BJ (cell line): Measurements from ENCODE around the gene DNAH14. TPM values are rescaled to one million over a fixed set of nuclear protein-coding genes. Genes with fewer than 3 reads are reported as not detected.
A peak's percentile ranks its signal among the peaks of the same experiment; 100 is the strongest.
"Not testable (repeated sequence)": the region's sequence is repeated elsewhere in the genome, so short reads cannot be mapped to it uniquely, and the experiment has no call there.

Experiments used
- CTCF ChIA-PET: fragments of 350-600 bp; formaldehyde crosslinking; extraction: SDS; loops from one replicate; lab custom pipeline; 2021; ENCODE audit warnings: antibody characterized with exemption, inconsistent platforms; lab: Yijun Ruan, JAX
- POLR2A ChIA-PET: fragments of 300-600 bp; sonication (Branson Sonifier 250); formaldehyde crosslinking; extraction: SDS; loops from one replicate; lab custom pipeline; 2021; ENCODE audit warnings: antibody characterized with exemption; lab: Charles Lee
- DNase-seq: peaks from one replicate; pipeline ENCODE4 v3.0.0-alpha.2; 2011; ENCODE audit warnings: low read depth
- H3K27me3 ChIP-seq: 2 replicates; pipeline ENCODE4 v1.6.0; 2011; ENCODE audit warnings: low read length; ENCODE audit not compliant: control insufficient read depth, insufficient read depth
- H3K36me3 ChIP-seq: 2 replicates; pipeline ENCODE4 v1.5.1; 2011; ENCODE audit warnings: low read length; ENCODE audit not compliant: control insufficient read depth, insufficient read depth
- H3K4me3 ChIP-seq: 2 replicates; pipeline ENCODE4 v1.5.1; 2011; ENCODE audit warnings: low read depth, mild to moderate bottlenecking, control low read depth, low read length
- CTCF ChIP-seq: IDR thresholded peaks from 2 replicates; pipeline ENCODE4 v1.5.1; 2011; ENCODE audit warnings: low read depth, mild to moderate bottlenecking, control low read depth, inconsistent platforms, low read length, moderate library complexity; ENCODE audit not compliant: insufficient read depth
- polyA plus RNA-seq: library from polyadenylated mRNA; depleted of rRNA; stranded (reverse); fragments of >200 nt; gene quantifications from 2 replicates; pipeline ENCODE4 v1.2.3, GENCODE V29; 2011

The DNAH14 gene
- polyA plus RNA-seq, 1 experiment = 1.6 TPM

- peak; percentile 83 for TF ChIP-seq CTCF
- no peak for DNase-seq
- ChIA-PET CTCF (interaction anchor here (0.9 to 2.9 kb wide), 13 partner anchors 10 to 668 kb away, joined by 3 to 17 read pairs (median 4); no protein-coding TSS in a partner anchor), POLR2A (no interaction called here)
- Histone ChIP-seq H3K4me3 (no peak overlapping the region), H3K36me3 (no peaks in the 10 kb centered on the region), H3K27me3 (no peaks in the 10 kb centered on the region; the same call in 1 of the 2 replicates)
Observed at GRCh38 chr1:225318706-225319575, 389.5 kb downstream of the DNAH14 start.

- Histone ChIP-seq H3K36me3 (no peaks in the 10 kb centered on the region), H3K27me3 (no peaks in the 10 kb centered on the region; the same call in 1 of the 2 replicates), H3K4me3 (no peak overlapping the region)
- TF ChIP-seq CTCF = no peak
- ChIA-PET POLR2A (no interaction called here), CTCF (interaction anchor here (0.9 to 2.9 kb wide), 8 partner anchors 11 to 667 kb away, joined by 3 to 17 read pairs (median 6); no protein-coding TSS in a partner anchor)
- no peak for DNase-seq
Observed at GRCh38 chr1:225319871-225320270, 390.4 kb downstream of the DNAH14 start.

- no peaks in the 10 kb centered on the region; the same call in 1 of the 2 replicates for H3K27me3 ChIP-seq
- no peak for TF ChIP-seq CTCF
- ChIA-PET CTCF (no interaction called here), POLR2A (no interaction called here)
- no peak for DNase-seq
- no peaks in the 10 kb centered on the region for H3K36me3 ChIP-seq
- no peak overlapping the region for H3K4me3 ChIP-seq
Observed at GRCh38 chr1:225321784-225322183, 392.3 kb downstream of the DNAH14 start.

- TF ChIP-seq CTCF = no peak
- CTCF ChIA-PET = interaction anchor here (1.3 kb wide), 1 partner anchor 10 kb away, joined by 3 read pairs; no protein-coding TSS in a partner anchor
- no peak overlapping the region for H3K4me3 ChIP-seq
- POLR2A ChIA-PET = no interaction called here
- H3K27me3 ChIP-seq = no peaks in the 10 kb centered on the region
- H3K36me3 ChIP-seq = no peaks in the 10 kb centered on the region
- no peak for DNase-seq
Observed at GRCh38 chr1:225329041-225329440, 399.6 kb downstream of the DNAH14 start.

- DNase-seq, H3K27me3 ChIP-seq, CTCF ChIA-PET, H3K4me3 ChIP-seq, H3K36me3 ChIP-seq, POLR2A ChIA-PET: not testable (repeated sequence)
Observed at GRCh38 chr1:225329996-225330395, 400.5 kb downstream of the DNAH14 start.
